Measurements from ENCODE around the gene SEMA6D. TPM values are rescaled to one million over a fixed set of nuclear protein-coding genes. Genes with fewer than 3 reads are reported as not detected.
"Not testable (repeated sequence)": the region's sequence is repeated elsewhere in the genome, so short reads cannot be mapped to it uniquely, and the experiment has no call there.

Gene SEMA6D
- total RNA-seq, 3 donors from 2014 or later (not counting 1 experiment from before 2014, with no cell fraction given), result not detected

- Histone ChIP-seq H3K27ac (ENCODE audit: low read length) (no peak overlapping the region), H3K4me1 (ENCODE audit: control insufficient read depth, insufficient read depth, low read length) (no peaks in the 10 kb centered on the region), H3K27me3 (ENCODE audit: control insufficient read depth, insufficient read depth, low read length) (no peaks in the 10 kb centered on the region), H3K9me3 (ENCODE audit: control insufficient read depth, insufficient read depth, low read length) (no peaks in the 10 kb centered on the region), H3K4me3 (ENCODE audit: low read length) (no peak overlapping the region), H3K36me3 (ENCODE audit: control insufficient read depth, insufficient read depth, low read length) (no peaks in the 10 kb centered on the region)
- intact Hi-C loops (cut with micrococcal nuclease), result no loop called here
- no CpG with 5 or more reads among the region's 2 CpGs for WGBS (ENCODE audit: insufficient coverage)
- DNase-seq (no peak), ATAC-seq (no peak)
- Mint-ChIP-seq H3K4me1 (no peaks in the 10 kb centered on the region), H3K27ac (no peak overlapping the region), H3K27me3 (ENCODE audit: low read depth in 2 of 2) (peaks cover 3 to 8% of the 10 kb centered on the region in 2 donors), H3K4me3 (no peak overlapping the region), H3K9me3 (no peaks in the 10 kb centered on the region), H3K36me3 (no peaks in the 10 kb centered on the region)
- TF ChIP-seq, protein P1, sequence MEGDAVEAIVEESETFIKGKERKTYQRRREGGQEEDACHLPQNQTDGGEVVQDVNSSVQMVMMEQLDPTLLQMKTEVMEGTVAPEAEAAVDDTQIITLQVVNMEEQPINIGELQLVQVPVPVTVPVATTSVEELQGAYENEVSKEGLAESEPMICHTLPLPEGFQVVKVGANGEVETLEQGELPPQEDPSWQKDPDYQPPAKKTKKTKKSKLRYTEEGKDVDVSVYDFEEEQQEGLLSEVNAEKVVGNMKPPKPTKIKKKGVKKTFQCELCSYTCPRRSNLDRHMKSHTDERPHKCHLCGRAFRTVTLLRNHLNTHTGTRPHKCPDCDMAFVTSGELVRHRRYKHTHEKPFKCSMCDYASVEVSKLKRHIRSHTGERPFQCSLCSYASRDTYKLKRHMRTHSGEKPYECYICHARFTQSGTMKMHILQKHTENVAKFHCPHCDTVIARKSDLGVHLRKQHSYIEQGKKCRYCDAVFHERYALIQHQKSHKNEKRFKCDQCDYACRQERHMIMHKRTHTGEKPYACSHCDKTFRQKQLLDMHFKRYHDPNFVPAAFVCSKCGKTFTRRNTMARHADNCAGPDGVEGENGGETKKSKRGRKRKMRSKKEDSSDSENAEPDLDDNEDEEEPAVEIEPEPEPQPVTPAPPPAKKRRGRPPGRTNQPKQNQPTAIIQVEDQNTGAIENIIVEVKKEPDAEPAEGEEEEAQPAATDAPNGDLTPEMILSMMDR (IDR thresholded peaks at IDR 0.05), result no peak
Observed at GRCh38 chr15:47737477-47737876, 20.2 kb downstream of the SEMA6D start.

- WGBS (ENCODE audit: insufficient coverage), result 100% methylated on average over 1 of the region's 4 CpGs
- H3K4me1 ChIP-seq (ENCODE audit: control insufficient read depth, insufficient read depth, low read length); H3K36me3 ChIP-seq (ENCODE audit: control insufficient read depth, insufficient read depth, low read length); H3K36me3 Mint-ChIP-seq; H3K27me3 ChIP-seq (ENCODE audit: control insufficient read depth, insufficient read depth, low read length); H3K27ac Mint-ChIP-seq; H3K9me3 ChIP-seq (ENCODE audit: control insufficient read depth, insufficient read depth, low read length); intact Hi-C loops (cut with micrococcal nuclease); H3K9me3 Mint-ChIP-seq; H3K4me1 Mint-ChIP-seq; H3K4me3 ChIP-seq (ENCODE audit: low read length); H3K4me3 Mint-ChIP-seq; ATAC-seq; H3K27me3 Mint-ChIP-seq (ENCODE audit: low read depth in 2 of 2); H3K27ac ChIP-seq (ENCODE audit: low read length); DNase-seq: not testable (repeated sequence)
Observed at GRCh38 chr15:47738144-47738825, 21.0 kb downstream of the SEMA6D start.

DNA sequence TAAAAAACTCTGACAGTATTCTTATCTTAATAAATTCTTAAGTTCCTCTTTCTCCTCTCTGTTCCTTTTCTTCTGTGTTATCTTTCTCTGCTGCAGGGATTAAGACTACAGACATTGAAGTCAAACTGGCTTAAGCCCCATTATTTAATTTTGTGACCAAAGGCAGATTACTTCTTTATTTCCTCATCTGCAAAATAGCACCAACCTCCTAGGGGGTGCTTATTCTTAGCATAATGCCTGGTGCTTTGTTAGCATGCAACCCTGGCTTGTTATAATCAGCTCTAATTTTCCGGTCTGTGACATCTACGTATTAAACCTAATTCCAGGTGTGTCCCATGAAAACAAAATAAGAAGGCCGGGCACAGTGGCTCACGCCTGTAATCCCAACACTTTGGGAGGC is 23.8 kb downstream of the SEMA6D start:
- ATAC-seq (no peak), DNase-seq (no peak)
- Mint-ChIP-seq H3K4me1 (no peaks in the 10 kb centered on the region), H3K36me3 (no peaks in the 10 kb centered on the region), H3K4me3 (no peak overlapping the region), H3K9me3 (no peaks in the 10 kb centered on the region), H3K27ac (no peak overlapping the region), H3K27me3 (ENCODE audit: low read depth in 2 of 2) (peaks cover 0 to 3% of the 10 kb centered on the region in 2 donors)
- Histone ChIP-seq H3K9me3 (ENCODE audit: control insufficient read depth, insufficient read depth, low read length) (no peaks in the 10 kb centered on the region), H3K4me1 (ENCODE audit: control insufficient read depth, insufficient read depth, low read length) (no peaks in the 10 kb centered on the region), H3K4me3 (ENCODE audit: low read length) (no peak overlapping the region), H3K27me3 (ENCODE audit: control insufficient read depth, insufficient read depth, low read length) (no peaks in the 10 kb centered on the region), H3K36me3 (ENCODE audit: control insufficient read depth, insufficient read depth, low read length) (no peaks in the 10 kb centered on the region), H3K27ac (ENCODE audit: low read length) (no peak overlapping the region)
- intact Hi-C loops (cut with micrococcal nuclease), result no loop called here
- TF ChIP-seq, protein P1 (IDR thresholded peaks at IDR 0.05), result no peak
- 99% methylated on average over 4 of the region's 4 CpGs for WGBS (ENCODE audit: insufficient coverage)

GRCh38 chr15:47741907-47742306 is 24.6 kb downstream of the SEMA6D start:
- Histone ChIP-seq H3K27ac (ENCODE audit: low read length) (no peak overlapping the region), H3K27me3 (ENCODE audit: control insufficient read depth, insufficient read depth, low read length) (no peaks in the 10 kb centered on the region), H3K4me3 (ENCODE audit: low read length) (no peak overlapping the region), H3K9me3 (ENCODE audit: control insufficient read depth, insufficient read depth, low read length) (no peaks in the 10 kb centered on the region), H3K4me1 (ENCODE audit: control insufficient read depth, insufficient read depth, low read length) (no peaks in the 10 kb centered on the region), H3K36me3 (ENCODE audit: control insufficient read depth, insufficient read depth, low read length) (no peaks in the 10 kb centered on the region)
- Mint-ChIP-seq H3K4me1 (no peaks in the 10 kb centered on the region), H3K36me3 (no peaks in the 10 kb centered on the region), H3K27me3 (ENCODE audit: low read depth in 2 of 2) (peaks cover 0 to 3% of the 10 kb centered on the region in 2 donors), H3K9me3 (no peaks in the 10 kb centered on the region), H3K27ac (no peak overlapping the region), H3K4me3 (no peak overlapping the region)
- ATAC-seq (no peak), DNase-seq (no peak)
- TF ChIP-seq, protein P1 (IDR thresholded peaks at IDR 0.05), result no peak
- intact Hi-C loops (cut with micrococcal nuclease), result no loop called here
- 90% methylated on average over 5 of the region's 5 CpGs for WGBS (ENCODE audit: insufficient coverage)

All from natural killer cell (primary cell).